Measurements from ENCODE around the gene COL24A1.

Gene COL24A1

DNA sequence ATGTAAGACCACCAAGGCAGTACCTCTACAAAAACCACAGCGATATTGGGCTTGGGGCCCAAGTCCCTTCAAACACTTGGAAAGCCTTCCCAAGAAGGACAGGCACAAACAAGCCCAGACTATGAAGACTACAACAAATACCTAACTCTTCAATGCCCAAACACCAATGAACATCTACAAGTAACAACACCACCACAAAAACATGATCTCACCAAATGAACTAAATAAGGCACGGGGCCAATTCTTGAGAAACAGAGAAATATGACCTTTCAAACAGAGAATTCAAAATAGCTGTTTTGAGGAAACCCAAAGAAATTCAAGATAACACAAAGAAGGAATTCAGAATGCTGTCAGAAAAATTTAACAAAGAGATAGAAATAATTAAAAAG is 86.8 kb downstream of the COL24A1 start:
- DNase-seq: no peak

- DNase-seq: no peak
Observed at GRCh38 chr1:86068841-86069756, 87.5 kb downstream of the COL24A1 start.

DNA sequence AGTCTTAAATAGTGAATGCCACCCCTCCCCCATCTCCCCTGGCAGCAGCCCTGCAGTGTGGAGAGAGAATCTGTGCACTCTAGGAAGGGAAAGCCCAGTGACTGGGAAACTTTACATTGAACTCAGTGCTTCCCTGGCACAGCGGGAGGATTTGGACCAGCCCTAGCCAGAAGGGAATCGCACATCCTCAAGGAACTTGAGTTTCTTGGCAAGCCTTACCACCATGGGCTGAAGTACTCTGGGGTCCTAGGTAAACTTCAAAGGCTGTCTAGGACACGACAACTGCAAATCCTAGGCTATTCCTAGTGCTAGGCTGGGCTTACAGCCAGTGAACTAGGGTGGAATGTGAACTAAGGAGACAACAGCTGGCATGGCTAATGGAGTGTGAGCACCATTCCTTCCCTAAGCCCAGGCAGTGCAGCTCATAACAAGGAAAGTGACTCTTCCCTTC is 88.3 kb downstream of the COL24A1 start:
- DNase-seq: no peak

GRCh38 chr1:86067626-86068025 is 88.9 kb downstream of the COL24A1 start:
- DNase-seq: no peak

DNA sequence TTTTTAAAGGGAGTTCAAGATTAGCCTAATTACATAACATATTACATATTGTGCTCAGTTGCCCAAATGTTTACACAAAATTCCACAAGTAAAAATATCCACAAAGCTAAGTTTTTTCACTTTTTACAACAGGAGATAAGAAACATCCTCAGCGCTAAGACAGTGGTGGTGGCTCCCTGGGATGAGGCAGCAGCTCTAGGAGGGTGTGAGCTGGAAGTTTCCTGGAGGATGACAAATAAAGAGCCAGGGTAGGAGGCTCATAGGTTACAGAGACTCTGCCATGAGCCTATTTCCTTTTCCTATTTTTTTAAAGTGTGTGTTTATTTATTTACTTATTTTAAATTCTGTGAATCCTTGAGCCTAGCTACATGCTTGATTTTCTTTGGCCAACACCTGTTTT is 91.7 kb downstream of the COL24A1 start:
- DNase-seq: no peak

DNA sequence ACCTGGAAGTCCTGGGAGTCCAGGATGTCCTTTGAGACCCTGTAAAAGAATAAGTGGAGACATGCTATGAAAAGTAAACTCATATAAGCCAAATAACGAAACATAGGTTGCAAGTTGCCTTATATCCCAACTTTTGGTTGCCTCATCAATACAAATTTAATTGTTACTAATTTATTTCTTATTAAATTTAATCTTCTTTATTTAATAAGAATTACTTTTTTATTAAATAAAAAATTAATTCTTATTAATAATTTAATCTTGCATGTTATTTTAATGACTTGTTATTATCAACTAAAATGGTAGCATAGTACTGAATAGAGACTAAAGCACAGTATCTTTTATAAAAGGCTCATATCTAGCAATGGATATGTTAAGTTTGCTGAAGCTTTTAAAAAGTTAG is 92.9 kb downstream of the COL24A1 start:
- no peak for DNase-seq

- DNase-seq: no peak
Observed at GRCh38 chr1:86062453-86062852, 94.1 kb downstream of the COL24A1 start.

- no peak for DNase-seq
Observed at GRCh38 chr1:86061551-86061990, 95.0 kb downstream of the COL24A1 start.

- no peak for DNase-seq
Observed at GRCh38 chr1:86054396-86054795, 102.2 kb downstream of the COL24A1 start.

DNA sequence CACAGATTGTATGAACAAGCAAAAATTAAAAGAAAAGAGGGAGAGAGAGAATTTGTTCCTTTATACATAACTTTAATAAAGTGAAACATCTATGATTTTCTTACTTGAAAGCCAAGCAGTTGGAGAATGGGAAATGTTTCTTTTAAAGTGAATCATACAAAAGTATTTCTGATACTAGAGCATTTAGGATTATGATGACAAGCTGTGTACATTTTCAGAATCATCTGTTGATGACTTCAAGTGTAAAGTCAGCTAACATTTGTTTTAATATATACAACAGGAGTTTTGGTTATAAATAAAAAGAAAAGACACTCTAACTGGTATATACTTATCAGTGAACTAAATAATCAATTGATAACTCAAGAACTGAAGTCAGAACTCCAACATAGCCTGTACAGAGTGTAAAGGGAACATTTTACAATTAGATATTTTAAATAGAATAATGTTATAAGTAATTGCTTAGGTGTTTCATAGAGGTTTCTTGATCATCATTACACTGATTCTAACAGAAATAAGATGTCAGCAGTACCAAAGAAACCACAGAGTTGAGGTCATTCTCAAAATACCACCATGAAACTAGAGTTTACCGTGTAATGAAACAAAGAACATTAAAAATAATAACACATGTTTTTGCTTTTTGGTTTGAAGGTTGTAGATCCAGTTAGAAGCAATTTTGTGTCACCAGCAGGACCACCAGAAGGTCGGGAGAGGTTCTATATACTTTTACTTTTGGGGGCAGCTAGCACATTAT is 103.4 kb downstream of the COL24A1 start:
- no peak for DNase-seq

DNA sequence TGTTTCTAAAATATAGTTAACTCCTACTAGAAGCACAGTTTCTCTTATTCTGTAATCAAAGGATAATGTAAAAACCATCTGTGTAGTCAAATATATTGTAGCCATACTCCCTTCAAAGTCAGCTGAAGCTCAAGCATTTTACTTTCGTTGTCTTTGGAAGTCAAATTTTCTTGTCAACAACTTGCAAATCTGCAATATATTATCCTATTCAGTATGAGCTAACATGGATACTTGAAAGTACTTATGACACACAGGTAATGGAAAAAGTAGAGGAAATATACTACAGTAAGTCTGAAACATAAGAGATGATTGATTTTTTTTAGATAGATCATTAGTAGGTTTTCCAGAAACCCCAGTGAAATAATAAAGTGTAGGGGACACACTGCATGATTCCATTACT is 121.5 kb downstream of the COL24A1 start:
- DNase-seq: no peak

DNA sequence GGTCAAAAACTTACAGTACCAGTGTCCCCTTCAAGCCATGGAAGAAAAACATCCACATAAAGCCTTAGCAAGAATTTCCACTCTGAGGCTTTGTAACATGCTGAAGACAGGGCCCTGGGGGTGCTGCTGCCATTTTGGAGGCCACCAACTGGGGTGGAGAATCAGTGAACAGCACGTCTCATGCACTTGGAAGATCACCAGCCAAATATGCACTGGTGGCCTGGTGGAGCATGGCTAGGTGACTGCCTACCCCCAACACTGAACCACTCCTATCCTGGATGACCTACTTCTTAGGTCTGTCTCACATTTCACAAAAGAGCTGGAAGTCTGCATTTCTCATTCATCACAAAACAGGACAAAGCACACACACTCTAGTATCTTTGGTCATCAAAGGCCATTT is 126.4 kb downstream of the COL24A1 start:
- no peak for DNase-seq

DNA sequence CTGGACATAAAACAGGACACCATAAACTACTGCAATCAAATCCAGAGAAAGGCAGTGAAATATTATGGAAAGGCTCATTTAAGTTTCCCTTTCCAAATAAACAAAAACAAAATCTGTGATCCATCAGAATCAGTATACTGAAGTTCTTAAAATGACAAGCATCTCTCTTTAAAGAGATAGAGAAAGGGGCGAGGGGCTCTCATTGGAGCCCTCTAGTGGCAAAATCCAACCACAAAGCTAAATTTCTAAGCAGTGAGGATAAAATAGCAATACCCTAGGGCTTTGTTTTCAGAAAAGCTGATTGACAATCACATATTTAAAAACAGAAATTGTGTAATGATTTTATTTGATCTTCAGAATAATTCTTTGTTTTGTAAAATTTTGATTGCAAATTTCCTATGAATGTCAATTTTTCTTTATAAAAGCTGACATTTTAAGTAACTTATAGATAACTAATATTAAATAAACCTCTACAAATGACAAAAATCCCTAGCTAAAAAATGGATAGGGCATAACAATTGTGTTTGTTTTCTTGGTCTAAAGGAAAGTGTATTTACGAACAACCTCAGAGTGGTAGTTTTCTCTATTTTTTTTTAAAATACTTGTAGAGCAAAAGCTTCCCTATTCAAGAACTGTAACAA is 138.2 kb downstream of the COL24A1 start:
- DNase-seq: no peak

DNA sequence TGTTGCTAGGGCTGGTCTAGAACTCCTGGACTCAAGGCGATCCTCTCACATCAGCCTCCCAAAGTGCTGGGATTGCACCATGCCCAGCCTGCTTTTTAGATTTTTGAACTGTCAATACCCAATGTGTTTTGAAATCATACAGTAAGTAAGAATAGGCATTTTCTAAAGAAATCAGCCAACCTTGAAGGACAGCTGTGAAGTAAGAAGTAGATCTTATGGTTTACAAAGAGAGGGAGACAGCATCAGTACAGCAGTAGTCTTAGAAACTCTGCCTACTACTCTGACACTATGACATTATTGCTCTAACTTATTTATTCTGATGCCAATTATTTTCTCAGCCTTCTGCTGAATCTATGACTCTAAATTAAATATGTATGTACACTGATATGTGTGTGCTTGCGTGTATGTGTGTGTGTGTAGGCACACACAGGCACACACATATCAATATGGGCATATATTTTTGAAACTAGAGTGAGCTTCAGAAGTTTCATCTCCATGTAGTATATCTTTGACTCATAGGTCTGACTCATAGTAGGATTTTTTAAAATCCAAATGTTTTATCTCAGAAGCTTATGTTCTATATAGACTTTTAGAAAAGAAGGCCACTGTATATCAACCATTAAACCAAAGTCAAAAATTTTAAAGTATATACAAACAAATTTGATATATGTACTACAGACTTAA is 140.4 kb downstream of the COL24A1 start:
- no peak for DNase-seq

DNA sequence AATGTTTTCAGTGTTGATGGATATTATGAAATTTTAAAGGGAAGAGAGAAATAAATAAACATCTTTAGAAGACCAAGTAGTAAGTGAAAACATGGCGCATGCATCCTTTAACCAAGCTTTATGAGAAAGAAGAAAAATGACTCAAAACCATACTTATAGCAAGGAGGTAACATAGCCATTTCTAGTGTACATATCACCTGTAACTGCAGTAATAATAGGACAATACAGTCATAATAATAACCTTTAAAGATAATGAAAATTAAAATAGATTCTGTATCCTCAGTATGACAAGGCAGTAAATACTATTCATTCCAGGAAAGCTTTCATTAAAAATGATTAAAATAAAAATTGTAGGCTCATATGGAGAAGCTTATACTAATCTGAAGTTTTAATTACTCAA is 141.2 kb downstream of the COL24A1 start:
- DNase-seq: no peak

- no peak for DNase-seq
Observed at GRCh38 chr1:86000601-86001000, 156.0 kb downstream of the COL24A1 start.

- no peak for DNase-seq
Observed at GRCh38 chr1:85998105-85998855, 158.3 kb downstream of the COL24A1 start.

GRCh38 chr1:85992791-85993190 is 163.8 kb downstream of the COL24A1 start:
- no peak for DNase-seq

GRCh38 chr1:85991261-85991660 is 165.3 kb downstream of the COL24A1 start:
- DNase-seq: no peak

DNA sequence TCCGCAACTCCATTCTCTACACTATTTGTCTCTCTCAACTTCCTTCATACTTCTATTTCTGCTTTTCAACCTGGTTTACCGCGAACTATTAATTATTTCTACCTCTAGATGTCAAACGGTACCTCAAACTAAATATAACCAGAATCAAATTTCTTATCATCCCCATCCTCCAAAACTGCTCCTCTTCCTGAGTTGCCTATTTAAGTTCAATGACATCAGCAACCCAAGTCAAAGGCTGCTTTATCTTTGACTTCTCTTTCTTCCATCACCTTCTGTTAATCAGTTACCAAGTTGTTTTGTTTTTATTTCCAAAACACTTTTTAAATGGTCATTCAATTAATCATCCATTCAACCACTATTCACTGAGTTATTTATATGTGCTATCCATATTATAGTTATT is 171.9 kb downstream of the COL24A1 start:
- no peak for DNase-seq

- no peak for DNase-seq
Observed at GRCh38 chr1:85983316-85983715, 173.3 kb downstream of the COL24A1 start.

DNA sequence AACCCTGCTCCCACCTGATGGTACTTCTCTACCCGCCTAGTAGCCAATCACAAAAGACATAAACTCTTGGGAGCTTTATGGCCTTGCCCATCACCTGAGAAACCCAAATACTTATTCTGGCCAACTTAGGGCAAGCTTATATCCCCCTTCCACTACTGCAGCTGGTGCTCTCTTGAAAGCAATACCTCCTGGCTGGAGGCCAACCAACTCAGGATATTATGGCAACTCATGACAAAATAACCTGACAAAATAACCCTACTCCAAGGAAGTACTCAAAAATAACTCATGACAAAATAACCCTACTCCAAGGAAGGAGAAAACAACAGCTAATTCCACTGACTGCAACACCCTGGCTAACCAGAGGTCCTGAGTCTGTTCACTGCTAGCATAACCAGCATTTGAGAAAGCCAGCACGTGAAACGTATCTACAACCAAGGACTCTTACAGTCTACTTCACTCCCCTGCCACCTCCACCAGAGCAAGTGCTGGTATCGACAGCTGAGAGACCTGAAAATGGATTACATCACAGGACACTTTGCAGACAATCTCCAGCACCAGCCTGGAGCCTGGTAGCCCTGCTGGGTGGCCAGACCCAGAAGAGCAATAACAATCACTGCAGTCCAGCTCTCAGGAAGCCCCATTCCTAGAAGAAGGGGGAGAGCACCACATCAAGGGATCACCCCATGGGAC is 179.9 kb downstream of the COL24A1 start:
- no peak for DNase-seq
